ENCODE results near the gene CTSE. TPM values are rescaled to one million over a fixed set of nuclear protein-coding genes. Genes with fewer than 3 reads are reported as not detected.

Gene CTSE
- total RNA-seq, 2 experiments from 2014 or later, result not detected

- no peaks in the 10 kb centered on the region for H3K4me1 Mint-ChIP-seq (ENCODE audit: low read depth)
- no peaks in the 10 kb centered on the region for H3K27me3 ChIP-seq (ENCODE audit: control insufficient read depth in 1 of 2, insufficient read depth in 2 of 2, low read length in 2 of 2)
- ChIA-PET CTCF (interaction anchor here (1.6 kb wide), 1 partner anchor 15 kb away, joined by 5 read pairs; no protein-coding TSS in a partner anchor), POLR2A (no interaction called here)
- H3K4me1 ChIP-seq (ENCODE audit: insufficient read depth, low read length), result no peaks in the 10 kb centered on the region
- H3K27ac ChIP-seq (ENCODE audit: low read depth in 1 of 2, low read length in 2 of 2), result no peak overlapping the region
- ATAC-seq (ENCODE audit: poor library complexity), result no peak
- no peaks in the 10 kb centered on the region for H3K36me3 Mint-ChIP-seq (ENCODE audit: low read depth)
- H3K36me3 ChIP-seq (ENCODE audit: insufficient read depth, low read length), result no peaks in the 10 kb centered on the region
- H3K9me3 ChIP-seq (ENCODE audit: control insufficient read depth in 1 of 2, insufficient read depth in 1 of 2, low read length in 2 of 2), result no peaks in the 10 kb centered on the region
- intact Hi-C loops (cut with DNase I, micrococcal nuclease), result no loop called here
- H3K4me3 ChIP-seq (ENCODE audit: low read length), result no peak overlapping the region
- TF ChIP-seq, protein P1, sequence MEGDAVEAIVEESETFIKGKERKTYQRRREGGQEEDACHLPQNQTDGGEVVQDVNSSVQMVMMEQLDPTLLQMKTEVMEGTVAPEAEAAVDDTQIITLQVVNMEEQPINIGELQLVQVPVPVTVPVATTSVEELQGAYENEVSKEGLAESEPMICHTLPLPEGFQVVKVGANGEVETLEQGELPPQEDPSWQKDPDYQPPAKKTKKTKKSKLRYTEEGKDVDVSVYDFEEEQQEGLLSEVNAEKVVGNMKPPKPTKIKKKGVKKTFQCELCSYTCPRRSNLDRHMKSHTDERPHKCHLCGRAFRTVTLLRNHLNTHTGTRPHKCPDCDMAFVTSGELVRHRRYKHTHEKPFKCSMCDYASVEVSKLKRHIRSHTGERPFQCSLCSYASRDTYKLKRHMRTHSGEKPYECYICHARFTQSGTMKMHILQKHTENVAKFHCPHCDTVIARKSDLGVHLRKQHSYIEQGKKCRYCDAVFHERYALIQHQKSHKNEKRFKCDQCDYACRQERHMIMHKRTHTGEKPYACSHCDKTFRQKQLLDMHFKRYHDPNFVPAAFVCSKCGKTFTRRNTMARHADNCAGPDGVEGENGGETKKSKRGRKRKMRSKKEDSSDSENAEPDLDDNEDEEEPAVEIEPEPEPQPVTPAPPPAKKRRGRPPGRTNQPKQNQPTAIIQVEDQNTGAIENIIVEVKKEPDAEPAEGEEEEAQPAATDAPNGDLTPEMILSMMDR (IDR thresholded peaks at IDR 0.05), result no peak
- H3K4me3 Mint-ChIP-seq, result no peak overlapping the region
- DNase-seq, result no peak
- peaks cover 19% of the 10 kb centered on the region for H3K27me3 Mint-ChIP-seq
- no peak overlapping the region for H3K27ac Mint-ChIP-seq
- H3K9me3 Mint-ChIP-seq, result no peaks in the 10 kb centered on the region
Observed at GRCh38 chr1:205962821-205963221, 60.9 kb downstream of the CTSE start.

- Histone ChIP-seq H3K36me3 (ENCODE audit: insufficient read depth, low read length) (no peaks in the 10 kb centered on the region), H3K4me1 (ENCODE audit: insufficient read depth, low read length) (no peaks in the 10 kb centered on the region), H3K4me3 (ENCODE audit: low read length) (no peak overlapping the region), H3K27ac (ENCODE audit: low read depth in 1 of 2, low read length in 2 of 2) (no peak overlapping the region), H3K9me3 (ENCODE audit: control insufficient read depth in 1 of 2, insufficient read depth in 1 of 2, low read length in 2 of 2) (no peaks in the 10 kb centered on the region), H3K27me3 (ENCODE audit: control insufficient read depth in 1 of 2, insufficient read depth in 2 of 2, low read length in 2 of 2) (peaks cover 0 to 2% of the 10 kb centered on the region in 2 experiments)
- ATAC-seq (ENCODE audit: poor library complexity) (no peak), DNase-seq (no peak)
- TF ChIP-seq, protein P1 (IDR thresholded peaks at IDR 0.05), result no peak
- CTCF ChIA-PET, result interaction anchor here (1.6 kb wide), 1 partner anchor 15 kb away, joined by 5 read pairs; no protein-coding TSS in a partner anchor
- intact Hi-C loops (cut with DNase I, micrococcal nuclease), result no loop called here
- POLR2A ChIA-PET, result no interaction called here
- Mint-ChIP-seq H3K27ac (no peak overlapping the region), H3K27me3 (peaks cover 21% of the 10 kb centered on the region), H3K4me1 (ENCODE audit: low read depth) (no peaks in the 10 kb centered on the region), H3K4me3 (no peak overlapping the region), H3K9me3 (no peaks in the 10 kb centered on the region), H3K36me3 (ENCODE audit: low read depth) (no peaks in the 10 kb centered on the region)
Observed at GRCh38 chr1:205961991-205962820, 61.5 kb downstream of the CTSE start.

DNA sequence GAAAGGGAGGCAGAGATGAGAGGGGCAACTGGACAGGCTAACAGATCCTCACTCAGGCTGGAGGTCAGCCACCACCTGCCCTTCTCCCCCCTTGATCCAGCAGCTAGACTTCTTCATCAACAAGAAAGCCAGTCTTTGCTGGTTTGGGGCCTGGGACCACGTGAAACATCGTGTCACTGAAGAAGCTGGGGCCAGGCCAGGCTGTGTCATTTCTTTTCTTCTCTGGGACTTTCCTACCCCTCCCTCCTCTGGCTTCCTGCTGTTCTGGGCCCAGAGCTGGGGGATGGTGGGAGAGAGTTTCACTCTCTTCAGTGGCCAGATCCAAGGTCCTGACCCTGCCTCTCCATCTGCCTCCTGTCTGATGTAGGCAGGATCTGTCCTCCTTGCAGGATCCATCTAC is 62.3 kb downstream of the CTSE start:
- Mint-ChIP-seq H3K4me3 (no peak overlapping the region), H3K9me3 (no peaks in the 10 kb centered on the region), H3K27ac (no peak overlapping the region), H3K36me3 (ENCODE audit: low read depth) (no peaks in the 10 kb centered on the region), H3K27me3 (peaks cover 25% of the 10 kb centered on the region), H3K4me1 (ENCODE audit: low read depth) (no peaks in the 10 kb centered on the region)
- CTCF ChIA-PET, result no interaction called here
- no peaks in the 10 kb centered on the region for H3K36me3 ChIP-seq (ENCODE audit: insufficient read depth, low read length)
- H3K4me1 ChIP-seq (ENCODE audit: insufficient read depth, low read length), result no peaks in the 10 kb centered on the region
- no peaks in the 10 kb centered on the region for H3K9me3 ChIP-seq (ENCODE audit: control insufficient read depth in 1 of 2, insufficient read depth in 1 of 2, low read length in 2 of 2)
- DNase-seq, result no peak
- intact Hi-C loops (cut with DNase I, micrococcal nuclease), result no loop called here
- POLR2A ChIA-PET, result no interaction called here
- H3K4me3 ChIP-seq (ENCODE audit: low read length), result no peak overlapping the region
- no peak overlapping the region for H3K27ac ChIP-seq (ENCODE audit: low read depth in 1 of 2, low read length in 2 of 2)
- no peak for ATAC-seq (ENCODE audit: poor library complexity)
- peaks cover 0 to 4% of the 10 kb centered on the region in 2 experiments for H3K27me3 ChIP-seq (ENCODE audit: control insufficient read depth in 1 of 2, insufficient read depth in 2 of 2, low read length in 2 of 2)
- TF ChIP-seq, protein P1 (IDR thresholded peaks at IDR 0.05), result no peak
